CD14-positive monocyte (primary cell): ENCODE results near the gene STH. TPM values are rescaled to one million over a fixed set of nuclear protein-coding genes. Genes with fewer than 3 reads are reported as not detected.

Experiments used
- DNase-seq, 3 donors: peaks; one replicate each; pipeline ENCODE4 v3.0.0-alpha.2; 2011 to 2022
- H2AFZ ChIP-seq: 2 replicates; pipeline ENCODE4 v1.6.0; 2012; ENCODE audit warnings: mild to moderate bottlenecking, low read depth, low read length, inconsistent platforms; ENCODE audit not compliant: insufficient read depth, poor library complexity, severe bottlenecking
- H3K27ac ChIP-seq, 2 donors: 1 replicate in 1 of 2; 2 replicates in 1 of 2; pipeline ENCODE4 v1.5.1; 2012 to 2013; ENCODE audit warnings: low read length in 2 of 2, control low read depth in 1 of 2, inconsistent platforms in 1 of 2, low read depth in 1 of 2, mild to moderate bottlenecking in 1 of 2
- H3K27me3 ChIP-seq, 2 donors: one replicate each; pipeline versions ENCODE4 v1.6.0 to v1.6.1; 2011 to 2013; ENCODE audit warnings: low read length in 2 of 2; ENCODE audit not compliant: control insufficient read depth in 2 of 2, insufficient read depth in 2 of 2
- H3K36me3 ChIP-seq, 2 donors: replicated peaks in 1 of 2; 1 replicate in 1 of 2; 2 replicates in 1 of 2; pipeline versions ENCODE4 v1.5.1 to v1.6.1; 2012 to 2013; ENCODE audit warnings: low read length in 2 of 2, control low read depth in 1 of 2, inconsistent platforms in 1 of 2, mild to moderate bottlenecking in 1 of 2; ENCODE audit not compliant: insufficient read depth in 2 of 2, control insufficient read depth in 1 of 2
- H3K4me1 ChIP-seq, 2 donors: 1 replicate in 1 of 2; 2 replicates in 1 of 2; pipeline versions ENCODE4 v1.5.1 to v1.6.1; 2012 to 2013; ENCODE audit warnings: low read length in 2 of 2, control low read depth in 1 of 2, inconsistent platforms in 1 of 2, mild to moderate bottlenecking in 1 of 2, moderate library complexity in 1 of 2; ENCODE audit not compliant: insufficient read depth in 2 of 2, control insufficient read depth in 1 of 2
- H3K4me2 ChIP-seq: replicated peaks from 2 replicates; pipeline ENCODE3; 2012; ENCODE audit warnings: low read length, moderate library complexity, mild to moderate bottlenecking; ENCODE audit not compliant: poor library complexity, severe bottlenecking; ENCODE audit errors: extremely low read depth
- H3K4me3 ChIP-seq, 3 experiments: fragments of 200-600 bp in 1 of 3; sonication (generic) in 1 of 3; replicated peaks in 1 of 3; 1 replicate in 2 of 3; 2 replicates in 1 of 3; pipeline ENCODE4 v1.5.1; 2011 to 2013; ENCODE audit warnings: low read length in 3 of 3, mild to moderate bottlenecking in 3 of 3, control low read depth in 2 of 3, low read depth in 2 of 3, inconsistent platforms in 1 of 3, moderate library complexity in 1 of 3
- H3K79me2 ChIP-seq: 2 replicates; pipeline ENCODE4 v1.6.0; 2012; ENCODE audit warnings: mild to moderate bottlenecking, control low read depth, inconsistent platforms, low read length, moderate library complexity; ENCODE audit not compliant: insufficient read depth
- H3K9ac ChIP-seq: 2 replicates; pipeline ENCODE4 v1.6.0; 2017; ENCODE audit warnings: low read length, mild to moderate bottlenecking; ENCODE audit not compliant: insufficient read depth, poor library complexity, severe bottlenecking
- H3K9me3 ChIP-seq, 2 donors: replicated peaks in 1 of 2; 1 replicate in 1 of 2; 2 replicates in 1 of 2; pipeline versions ENCODE4 v1.5.1 to v1.6.1; 2012 to 2013; ENCODE audit warnings: low read length in 2 of 2, control low read depth in 1 of 2; ENCODE audit not compliant: control insufficient read depth in 1 of 2, insufficient read depth in 1 of 2
- H4K20me1 ChIP-seq: 2 replicates; pipeline ENCODE4 v1.6.0; 2012; ENCODE audit warnings: mild to moderate bottlenecking, low read length, control low read depth, moderate library complexity; ENCODE audit not compliant: insufficient read depth
- H3K27ac Mint-ChIP-seq, 7 donors: one replicate each; pipeline ENCODE4 v1.8.0; 2020; ENCODE audit warnings: mild to moderate bottlenecking in 7 of 7, mixed read lengths in 7 of 7, moderate library complexity in 6 of 7, inconsistent platforms in 2 of 7
- H3K27me3 Mint-ChIP-seq, 3 donors: one replicate each; pipeline ENCODE4 v1.8.0; 2021 to 2022; ENCODE audit warnings: low read depth in 3 of 3, mild to moderate bottlenecking in 3 of 3, mixed read lengths in 3 of 3, moderate library complexity in 3 of 3, inconsistent platforms in 1 of 3
- H3K36me3 Mint-ChIP-seq, 2 donors: one replicate each; pipeline ENCODE4 v1.8.0; 2020; ENCODE audit warnings: mixed read lengths in 2 of 2, inconsistent platforms in 1 of 2, mild to moderate bottlenecking in 1 of 2
- H3K4me1 Mint-ChIP-seq: one replicate; pipeline ENCODE4 v1.8.0; 2020; ENCODE audit warnings: mild to moderate bottlenecking, mixed read lengths
- H3K4me3 Mint-ChIP-seq, 2 donors: one replicate each; pipeline ENCODE4 v1.8.0; 2020; ENCODE audit warnings: mild to moderate bottlenecking in 2 of 2, mixed read lengths in 2 of 2, moderate library complexity in 1 of 2
- H3K9me3 Mint-ChIP-seq, 7 donors: one replicate each; pipeline ENCODE4 v1.8.0; 2020 to 2022; ENCODE audit warnings: mixed read lengths in 7 of 7, mild to moderate bottlenecking in 6 of 7, moderate library complexity in 6 of 7, inconsistent platforms in 2 of 7
- WGBS: methylation state at CpG from one replicate; pipeline ENCODE4 v1.1.5; 2013; ENCODE audit warnings: missing lambda C conversion rate; ENCODE audit not compliant: insufficient coverage; 5-methylcytosine and 5-hydroxymethylcytosine counted together
- intact Hi-C, 2 donors: fragments of 100-400 bp; cut with micrococcal nuclease; formaldehyde crosslinking; loops; one replicate each; pipeline versions ENCODE4 v1.15.0 to v1.15.1; 2023
- polyA plus RNA-seq, 3 donors: library from polyadenylated mRNA; depleted of rRNA in 1 of 3; unstranded in 2 of 3; stranded (reverse) in 1 of 3; fragments of 300-500 nt in 2 of 3; fragments of >200 nt in 1 of 3; fragmentation: Illumina TruSeq in 2 of 3; gene quantifications; 1 replicate in 2 of 3; 2 replicates in 1 of 3; pipeline ENCODE4 v1.2.3, GENCODE V29; 2012 to 2021
- TF ChIP-seq, protein P1 (sequence below): fragments of 200-600 bp; IDR thresholded peaks from one replicate; pipeline ENCODE4 v1.8.0; 2022; ENCODE audit warnings: antibody characterized with exemption, mild to moderate bottlenecking

STH gene
- polyA plus RNA-seq, 3 donors = not detected

DNA sequence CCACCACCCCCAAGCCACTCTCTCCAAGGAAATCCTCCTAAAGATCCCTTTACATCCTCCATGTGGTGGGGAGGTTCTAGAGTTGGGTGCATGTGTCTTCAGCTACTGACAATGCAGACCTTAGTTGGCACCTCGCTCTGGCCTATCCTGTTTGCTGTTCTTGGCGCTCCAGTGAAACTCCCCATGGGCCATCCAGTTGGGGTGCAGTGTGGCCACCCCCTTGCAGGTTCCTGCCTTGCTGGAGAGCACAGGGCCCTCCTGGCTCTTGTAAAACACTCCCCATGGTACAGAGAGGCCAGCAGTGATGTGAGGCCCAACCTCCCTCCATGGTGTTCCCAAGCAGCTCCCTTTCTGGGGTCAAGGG is 22.7 kb upstream of the STH start:
- Histone ChIP-seq H3K9ac (no peak overlapping the region), H3K27ac (no peak overlapping the region), H3K4me3 (no peak overlapping the region), H3K4me1 (no peaks in the 10 kb centered on the region), H4K20me1 (no peaks in the 10 kb centered on the region), H3K27me3 (no peaks in the 10 kb centered on the region), H3K36me3 (no peaks in the 10 kb centered on the region), H3K79me2 (no peaks in the 10 kb centered on the region), H3K4me2 (no peak overlapping the region), H3K9me3 (no peaks in the 10 kb centered on the region), H2AFZ (no peak overlapping the region)
- 95% methylated on average over 2 of the region's 2 CpGs for WGBS
- Mint-ChIP-seq H3K4me1 (no peaks in the 10 kb centered on the region), H3K36me3 (no peaks in the 10 kb centered on the region), H3K27me3 (peaks cover 0 to 4% (median 2%) of the 10 kb centered on the region in 3 donors), H3K27ac (no peak overlapping the region), H3K4me3 (no peak overlapping the region), H3K9me3 (peaks cover 0 to 6% (median 2%) of the 10 kb centered on the region in 7 donors)
- no peak for DNase-seq
- TF ChIP-seq, protein P1, sequence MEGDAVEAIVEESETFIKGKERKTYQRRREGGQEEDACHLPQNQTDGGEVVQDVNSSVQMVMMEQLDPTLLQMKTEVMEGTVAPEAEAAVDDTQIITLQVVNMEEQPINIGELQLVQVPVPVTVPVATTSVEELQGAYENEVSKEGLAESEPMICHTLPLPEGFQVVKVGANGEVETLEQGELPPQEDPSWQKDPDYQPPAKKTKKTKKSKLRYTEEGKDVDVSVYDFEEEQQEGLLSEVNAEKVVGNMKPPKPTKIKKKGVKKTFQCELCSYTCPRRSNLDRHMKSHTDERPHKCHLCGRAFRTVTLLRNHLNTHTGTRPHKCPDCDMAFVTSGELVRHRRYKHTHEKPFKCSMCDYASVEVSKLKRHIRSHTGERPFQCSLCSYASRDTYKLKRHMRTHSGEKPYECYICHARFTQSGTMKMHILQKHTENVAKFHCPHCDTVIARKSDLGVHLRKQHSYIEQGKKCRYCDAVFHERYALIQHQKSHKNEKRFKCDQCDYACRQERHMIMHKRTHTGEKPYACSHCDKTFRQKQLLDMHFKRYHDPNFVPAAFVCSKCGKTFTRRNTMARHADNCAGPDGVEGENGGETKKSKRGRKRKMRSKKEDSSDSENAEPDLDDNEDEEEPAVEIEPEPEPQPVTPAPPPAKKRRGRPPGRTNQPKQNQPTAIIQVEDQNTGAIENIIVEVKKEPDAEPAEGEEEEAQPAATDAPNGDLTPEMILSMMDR = no peak
- intact Hi-C loops = no loop called here

DNA sequence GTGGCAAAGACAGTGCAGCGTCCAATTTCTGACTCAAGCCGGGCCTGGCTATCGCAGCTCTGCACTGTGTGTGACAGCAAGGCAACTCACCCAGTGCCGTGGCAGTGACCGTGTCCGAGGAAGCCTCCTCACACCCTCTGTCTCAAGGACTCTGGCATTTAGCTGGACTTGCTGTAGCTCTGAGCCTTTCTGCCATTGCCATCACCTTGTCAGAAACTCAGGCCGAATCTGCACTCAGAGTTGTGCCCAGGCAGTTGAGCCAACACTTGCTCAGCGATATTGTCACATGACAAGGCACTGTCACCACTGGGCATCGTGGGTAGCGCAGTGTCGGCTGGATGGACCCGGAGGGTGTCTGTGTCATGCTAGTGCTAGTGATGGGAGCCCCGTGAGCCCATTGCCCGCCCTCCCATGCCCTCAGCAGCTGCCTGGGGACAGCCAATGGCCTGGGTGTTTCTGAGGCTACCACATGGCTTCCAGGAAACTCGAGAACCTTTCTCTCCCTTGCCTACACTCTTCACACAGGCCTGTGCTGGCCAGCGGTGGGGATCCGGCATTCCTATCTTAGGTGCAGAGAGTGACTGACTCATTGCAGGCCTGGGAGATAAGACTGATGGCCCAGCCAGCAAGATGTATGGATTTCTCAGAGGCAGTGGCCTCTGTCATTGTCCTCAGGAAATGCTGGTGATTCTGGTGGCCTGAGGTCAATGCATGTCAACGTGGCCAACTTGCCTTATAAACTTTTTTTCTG is 22.1 kb upstream of the STH start:
- H3K36me3 ChIP-seq = no peaks in the 10 kb centered on the region
- H3K27me3 ChIP-seq = no peaks in the 10 kb centered on the region
- no peak overlapping the region for H3K4me2 ChIP-seq
- Mint-ChIP-seq H3K4me3 (no peak overlapping the region), H3K27ac (no peak overlapping the region), H3K36me3 (no peaks in the 10 kb centered on the region), H3K9me3 (peaks cover 0 to 6% (median 2%) of the 10 kb centered on the region in 7 donors), H3K27me3 (peaks cover 0 to 6% (median 2%) of the 10 kb centered on the region in 3 donors), H3K4me1 (no peaks in the 10 kb centered on the region)
- H3K4me3 ChIP-seq = no peak overlapping the region
- DNase-seq = no peak
- H3K4me1 ChIP-seq = no peaks in the 10 kb centered on the region
- H3K9ac ChIP-seq = no peak overlapping the region
- WGBS = 93% methylated on average over 14 of the region's 18 CpGs
- H2AFZ ChIP-seq = no peak overlapping the region
- intact Hi-C loops = no loop called here
- no peaks in the 10 kb centered on the region for H3K79me2 ChIP-seq
- no peaks in the 10 kb centered on the region for H3K9me3 ChIP-seq
- H3K27ac ChIP-seq = no peak overlapping the region
- no peaks in the 10 kb centered on the region for H4K20me1 ChIP-seq
- TF ChIP-seq, protein P1 = no peak
